HFF-Myc (cell line): ENCODE data around the gene AP2M1.

ENCODE experiments used
- DNase-seq: peaks from one replicate; pipeline ENCODE4 v3.0.0-alpha.2; 2011; ENCODE audit warnings: low read depth; ENCODE audit errors: extremely low read depth
- H3K4me3 ChIP-seq: replicated peaks from 2 replicates; pipeline ENCODE4 v1.5.1; 2011; ENCODE audit warnings: low read depth, mild to moderate bottlenecking, control low read depth, low read length
- CTCF ChIP-seq: IDR thresholded peaks from 2 replicates; pipeline ENCODE4 v1.5.1; 2012; ENCODE audit warnings: mild to moderate bottlenecking, low read depth, low read length, control low read depth; ENCODE audit errors: missing control alignments

The AP2M1 gene

DNA sequence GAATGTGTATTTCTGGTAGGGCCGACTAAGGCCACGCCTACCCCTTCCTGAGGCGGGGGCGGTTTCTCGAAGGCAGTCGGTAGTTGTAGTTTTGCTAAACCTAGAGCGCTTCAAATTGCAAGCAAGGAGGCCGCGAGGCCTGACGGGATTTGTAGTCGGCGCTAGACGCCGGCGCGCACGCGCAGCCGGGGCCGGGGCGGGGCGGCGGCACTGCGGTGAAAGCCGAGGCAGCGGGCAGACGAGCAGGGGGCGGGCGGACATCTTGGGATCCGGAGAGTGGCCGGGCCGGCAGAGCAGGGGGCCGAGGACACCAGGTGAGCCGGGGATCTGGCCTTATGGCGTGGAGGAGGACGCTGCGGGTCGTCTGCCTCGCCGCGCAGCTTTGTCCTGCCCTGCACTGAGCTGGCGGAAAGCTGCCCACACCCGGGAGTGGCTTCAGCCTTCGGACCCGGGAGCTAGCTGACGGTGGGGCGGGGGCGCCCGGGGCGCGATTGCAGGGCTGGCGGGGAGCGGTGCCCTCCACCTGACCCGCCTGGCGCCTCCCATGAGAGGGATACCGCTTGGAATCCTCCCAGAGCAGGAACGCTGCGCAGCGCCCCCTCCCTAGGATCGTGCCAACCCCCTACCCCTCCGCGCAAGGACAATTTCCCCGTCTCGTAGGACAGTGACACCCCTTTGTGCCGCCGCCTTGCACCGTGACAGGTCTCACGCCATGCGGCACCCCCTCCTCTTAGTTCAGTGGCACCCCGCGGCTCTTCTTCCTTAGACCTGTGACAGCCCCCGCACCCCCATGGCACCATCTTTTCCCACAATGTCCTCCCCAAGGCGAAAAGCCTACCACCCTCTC lies at the start of gene AP2M1:
AP2M1 (plus strand) TSS at position 210 of the 847 bp plus-strand sequence. CDS start 2,139 bp downstream, outside the sequence.
- H3K4me3 ChIP-seq: peak within 1 kb of the TSS; percentile 84
- no peak for TF ChIP-seq CTCF
- peak; percentile 96 for DNase-seq

DNA sequence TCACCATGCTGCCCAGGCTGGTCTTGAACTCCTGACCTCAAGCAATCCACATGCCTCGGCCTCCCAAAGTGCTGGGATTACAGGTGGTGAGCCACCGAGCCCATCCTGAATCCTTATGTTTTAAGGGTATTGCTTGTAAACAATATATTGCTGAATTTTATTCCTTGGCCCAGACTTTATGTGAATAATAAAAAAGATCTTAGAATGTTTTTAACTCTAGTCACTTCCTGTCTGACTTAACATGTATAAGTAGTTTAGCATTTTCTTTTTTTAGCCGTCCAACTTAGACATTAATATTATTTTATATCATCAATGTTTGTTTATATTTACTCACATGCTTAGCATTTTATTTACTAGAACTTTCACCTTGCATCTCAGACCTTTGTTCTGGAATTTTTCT lies 48.6 kb upstream of the AP2M1 start:
- H3K4me3 ChIP-seq: no peak overlapping the region
- TF ChIP-seq CTCF: no peak
- no peak for DNase-seq

- no peak overlapping the region for H3K4me3 ChIP-seq
- no peak for DNase-seq
- TF ChIP-seq CTCF: peak; percentile 61
Measured at GRCh38 chr3:184129012-184129411, 45.6 kb upstream of the AP2M1 start.

- no peak for DNase-seq
- H3K4me3 ChIP-seq: no peak overlapping the region
- TF ChIP-seq CTCF: no peak
Measured at GRCh38 chr3:184132945-184133344, 41.7 kb upstream of the AP2M1 start.

DNA sequence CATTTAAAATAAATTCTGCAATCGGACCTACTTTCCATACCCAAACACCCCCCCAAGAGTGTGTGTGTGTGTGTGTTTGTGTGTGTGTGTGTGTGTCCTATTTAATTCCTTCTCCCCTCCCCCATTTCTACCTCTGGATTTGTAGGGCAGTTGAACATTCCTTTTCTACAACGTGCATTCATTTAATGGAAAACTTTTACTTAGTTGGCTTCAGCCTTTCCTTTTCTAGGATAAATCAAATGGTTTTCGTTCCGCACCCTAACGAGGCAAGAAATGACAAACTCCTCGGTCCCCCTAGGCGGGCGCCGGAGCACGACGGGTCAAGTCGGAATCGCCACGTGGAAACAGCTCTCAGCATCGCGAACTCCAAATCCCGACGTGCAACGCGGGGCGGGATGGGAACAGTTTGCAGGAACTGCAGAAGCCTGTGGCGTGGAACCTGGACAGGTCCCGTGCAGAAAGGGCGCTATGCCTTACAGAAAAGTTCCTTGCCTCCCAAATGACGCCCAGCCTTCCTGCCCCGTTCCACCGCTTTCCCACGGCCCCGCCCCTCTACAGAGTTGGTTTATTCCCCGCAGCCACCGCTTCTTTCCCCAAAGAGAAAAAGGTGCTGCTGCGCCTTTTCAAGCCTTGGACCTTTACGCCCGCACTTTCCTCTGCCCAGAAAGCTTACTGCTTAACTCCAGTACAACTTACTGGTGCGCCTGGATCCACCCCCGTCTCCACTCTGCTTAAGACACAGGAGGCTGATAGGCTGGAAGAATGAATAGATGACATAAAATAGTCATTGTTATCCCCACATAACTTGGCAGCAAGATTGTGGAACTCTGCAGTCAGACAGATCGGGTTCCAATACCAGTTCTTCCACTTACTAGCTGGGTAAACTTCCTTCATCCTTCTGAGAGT lies 40.6 kb upstream of the AP2M1 start:
- no peak for TF ChIP-seq CTCF
- peak overlapping the region; percentile 99 for H3K4me3 ChIP-seq
- DNase-seq: peak; percentile 67

DNA sequence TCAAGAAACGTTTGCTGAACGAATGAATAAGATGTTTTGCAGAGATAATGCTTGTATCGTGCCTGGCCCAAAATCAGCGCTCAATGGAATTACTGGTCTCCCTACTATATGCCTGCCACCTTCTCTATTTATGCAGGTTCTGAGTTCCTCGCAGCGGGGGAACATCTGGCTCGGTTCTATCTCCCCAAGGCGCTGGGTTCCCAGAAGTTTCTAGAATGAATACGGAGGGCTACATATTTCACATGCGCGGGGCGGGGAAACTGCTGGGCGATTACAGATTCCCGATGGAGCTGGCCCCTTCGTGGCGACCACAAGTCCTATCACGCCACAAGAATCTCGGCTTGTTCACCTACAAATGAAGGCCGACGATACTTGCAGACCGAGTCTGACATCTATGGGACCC lies 39.9 kb upstream of the AP2M1 start:
- no peak for TF ChIP-seq CTCF
- no peak for DNase-seq
- H3K4me3 ChIP-seq: peak overlapping the region; percentile 99
